ENCODE results near the gene PLCB1.

The PLCB1 gene

GRCh38 chr20:8246153-8246552 lies 114.1 kb downstream of the PLCB1 start:
- no peak for DNase-seq (ENCODE audit: low read depth, low spot score)

GRCh38 chr20:8246716-8247115 lies 114.7 kb downstream of the PLCB1 start:
- no peak for DNase-seq (ENCODE audit: low read depth, low spot score)

DNA sequence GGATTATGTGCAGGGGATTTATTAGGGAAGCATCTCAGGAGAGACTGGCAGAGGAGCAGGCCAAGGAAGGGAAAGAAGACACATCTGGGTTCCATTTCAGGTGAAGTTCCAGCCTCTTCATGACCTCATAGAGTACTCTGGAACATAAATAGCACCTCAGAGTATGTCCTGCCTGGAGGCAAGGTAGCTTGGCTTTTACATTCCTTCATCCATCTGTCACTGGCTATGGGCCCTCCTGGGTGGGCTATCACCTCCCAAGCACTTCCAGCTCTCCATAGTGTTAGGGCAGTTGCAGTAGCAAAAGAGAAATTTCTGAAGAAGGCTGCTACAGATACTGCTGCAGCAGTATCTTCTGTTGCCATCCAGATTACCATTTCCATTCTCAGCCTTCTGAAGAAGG lies 116.0 kb downstream of the PLCB1 start:
- no peak for DNase-seq (ENCODE audit: low read depth, low spot score)

DNA sequence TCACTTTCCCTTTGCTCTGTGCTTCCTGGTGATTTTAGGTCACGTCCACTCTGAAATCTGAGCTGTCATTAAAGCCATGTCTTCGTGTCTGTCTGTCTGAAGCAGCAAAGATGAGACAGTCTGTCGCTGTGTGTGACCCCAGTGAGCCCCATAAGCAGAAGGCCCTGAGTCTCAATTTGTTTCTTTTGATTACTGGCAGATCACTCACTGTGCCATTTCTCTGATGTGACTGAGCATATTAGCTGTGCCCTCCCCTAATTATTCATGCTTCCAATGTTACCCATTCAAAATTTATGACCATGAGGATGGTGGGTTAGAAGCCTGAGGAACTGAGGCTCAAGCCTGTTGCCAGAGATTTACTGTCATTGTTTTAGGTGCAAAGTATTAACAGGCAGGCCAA lies 117.6 kb downstream of the PLCB1 start:
- DNase-seq (ENCODE audit: low read depth, low spot score) = no peak

DNA sequence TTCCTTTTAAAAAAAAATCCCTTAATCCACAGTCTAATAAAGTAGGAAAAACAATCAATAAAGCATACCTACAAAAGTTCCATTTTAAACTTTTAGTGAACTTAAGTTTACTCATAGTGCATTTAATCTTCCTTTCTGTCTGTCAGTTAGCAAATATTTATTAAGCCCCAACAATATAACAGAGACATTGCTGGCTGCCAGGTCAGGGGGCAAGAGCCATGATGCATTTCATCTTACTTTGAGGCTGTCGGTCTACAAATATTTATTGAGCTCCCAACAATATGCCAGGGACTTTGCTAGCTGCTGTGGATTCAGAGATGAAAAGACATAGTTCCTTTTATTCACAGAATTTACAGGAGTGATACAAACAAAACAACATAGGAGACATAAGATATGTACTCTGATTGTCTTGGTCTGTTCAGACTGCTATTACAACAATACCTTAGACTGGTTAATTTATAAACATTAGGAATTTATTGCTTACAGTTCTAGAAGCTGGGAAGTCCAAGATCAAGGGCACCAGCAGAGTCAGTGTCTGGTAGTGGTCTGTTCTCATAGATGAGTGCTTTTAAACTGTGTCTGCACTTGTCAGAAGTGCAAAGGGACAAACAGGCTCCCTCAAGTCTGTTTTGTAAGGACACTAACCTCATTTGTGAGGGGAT lies 118.6 kb downstream of the PLCB1 start:
- no peak for DNase-seq (ENCODE audit: low read depth, low spot score)

DNA sequence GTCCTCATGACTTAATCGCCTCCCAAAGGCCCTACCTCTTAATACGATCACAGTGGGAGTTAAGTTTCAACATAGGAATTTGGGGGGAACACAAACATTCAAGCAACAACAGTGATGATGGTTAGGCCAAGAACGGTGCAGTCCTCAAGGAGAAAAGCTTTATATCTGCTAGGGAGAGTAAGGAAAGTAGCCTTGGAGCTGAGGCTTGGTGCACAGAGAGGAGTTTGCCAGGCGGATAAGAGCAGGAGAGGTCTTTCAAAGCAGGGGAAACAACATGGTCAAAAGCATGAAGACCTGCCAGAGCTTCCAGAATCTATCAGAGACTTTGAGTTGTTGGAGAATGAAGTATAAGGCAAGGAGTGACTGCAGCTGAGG lies 119.1 kb downstream of the PLCB1 start:
- no peak for DNase-seq (ENCODE audit: low read depth, low spot score)

GRCh38 chr20:8254911-8255582 lies 123.0 kb downstream of the PLCB1 start:
- no peak for DNase-seq (ENCODE audit: low read depth, low spot score)

- DNase-seq (ENCODE audit: low read depth, low spot score) = no peak
Measured at GRCh38 chr20:8255945-8256632, 124.0 kb downstream of the PLCB1 start.

GRCh38 chr20:8260837-8261251 lies 128.8 kb downstream of the PLCB1 start:
- no peak for DNase-seq (ENCODE audit: low read depth, low spot score)

- DNase-seq (ENCODE audit: low read depth, low spot score) = no peak
Measured at GRCh38 chr20:8262721-8263120, 130.7 kb downstream of the PLCB1 start.

DNA sequence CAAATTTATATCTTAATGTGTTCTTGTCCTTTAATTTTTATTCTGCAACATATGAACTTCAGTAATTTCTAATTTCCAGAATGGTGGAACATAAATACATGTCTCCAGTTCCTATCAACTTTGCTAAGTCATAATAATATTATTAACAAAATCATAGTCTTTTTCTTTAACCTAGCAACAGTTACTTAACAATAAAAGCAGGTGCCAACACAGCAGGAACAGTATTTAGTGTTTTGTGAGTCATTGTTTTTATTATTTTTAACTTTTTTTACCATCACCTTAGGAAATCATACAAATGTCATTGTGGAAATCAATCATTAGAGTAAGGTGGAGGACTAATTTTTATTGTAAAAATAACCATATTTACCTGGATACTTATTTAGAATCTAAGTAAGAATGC lies 133.5 kb downstream of the PLCB1 start:
- no peak for DNase-seq (ENCODE audit: low read depth, low spot score)

DNA sequence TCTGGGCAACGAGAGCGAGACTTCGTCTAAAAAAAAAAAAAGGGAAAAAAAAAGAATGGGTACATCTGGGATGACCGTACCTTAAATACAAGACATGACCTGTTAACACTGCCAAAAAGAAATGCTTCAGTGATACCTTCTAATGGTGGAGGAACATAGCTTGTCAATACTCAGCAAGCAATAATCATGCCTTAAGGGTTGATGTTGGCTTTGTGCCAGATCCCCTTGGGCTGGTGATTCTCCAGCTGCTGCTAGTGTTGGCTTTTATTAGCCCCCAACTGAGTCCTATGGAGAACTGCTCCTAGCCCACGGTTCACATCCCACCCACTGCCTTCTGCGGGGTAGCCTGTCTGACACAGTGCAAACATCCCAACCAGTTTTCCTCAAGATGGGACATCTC lies 134.9 kb downstream of the PLCB1 start:
- no peak for DNase-seq (ENCODE audit: low read depth, low spot score)

- no peak for DNase-seq (ENCODE audit: low read depth, low spot score)
Measured at GRCh38 chr20:8271727-8272126, 139.7 kb downstream of the PLCB1 start.

- no peak for DNase-seq (ENCODE audit: low read depth, low spot score)
Measured at GRCh38 chr20:8272766-8273165, 140.7 kb downstream of the PLCB1 start.

- DNase-seq (ENCODE audit: low read depth, low spot score) = no peak
Measured at GRCh38 chr20:8284902-8285301, 152.8 kb downstream of the PLCB1 start.

- no peak for DNase-seq (ENCODE audit: low read depth, low spot score)
Measured at GRCh38 chr20:8287340-8287739, 155.3 kb downstream of the PLCB1 start.

- no peak for DNase-seq (ENCODE audit: low read depth, low spot score)
Measured at GRCh38 chr20:8291200-8291599, 159.1 kb downstream of the PLCB1 start.

DNA sequence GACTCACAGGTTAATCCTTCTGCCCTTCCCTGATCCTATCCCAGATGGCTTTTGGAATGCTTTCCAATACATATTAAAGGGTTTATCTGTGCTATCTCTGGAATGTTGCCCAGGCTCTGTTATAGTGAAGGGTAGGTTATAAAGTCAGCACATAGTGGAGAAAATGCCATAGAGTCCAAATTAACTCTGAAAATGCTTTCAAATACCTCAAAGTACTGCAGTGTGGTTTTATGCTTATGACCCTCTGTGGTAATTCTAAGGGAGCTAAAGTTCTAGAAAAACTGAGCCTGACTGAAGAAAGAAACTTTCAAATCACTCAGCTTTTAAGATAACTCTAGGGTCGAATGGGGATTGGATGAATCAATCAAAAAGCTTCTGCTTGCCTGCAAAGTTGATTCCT lies 159.8 kb downstream of the PLCB1 start:
- DNase-seq (ENCODE audit: low read depth, low spot score) = no peak

DNA sequence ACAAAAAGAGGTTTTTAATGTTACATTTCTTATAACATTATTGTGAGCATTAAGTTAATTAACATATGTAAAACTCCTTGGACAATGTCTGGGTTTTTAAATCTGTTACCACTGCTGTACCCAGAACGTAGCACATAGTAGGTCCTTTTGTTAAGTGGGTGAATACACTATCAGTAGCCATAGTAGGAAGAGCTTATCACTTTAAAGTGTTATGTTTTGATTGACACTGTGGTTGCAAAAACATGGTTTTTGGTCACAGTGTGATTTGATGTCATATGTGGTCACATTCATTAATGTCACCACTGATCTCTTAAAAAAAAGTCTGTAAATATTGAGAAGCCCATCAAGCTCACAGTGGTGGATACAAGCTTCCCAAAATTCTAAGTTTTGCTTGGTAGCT lies 160.7 kb downstream of the PLCB1 start:
- DNase-seq (ENCODE audit: low read depth, low spot score) = no peak

GRCh38 chr20:8293750-8294149 lies 161.7 kb downstream of the PLCB1 start:
- no peak for DNase-seq (ENCODE audit: low read depth, low spot score)

DNA sequence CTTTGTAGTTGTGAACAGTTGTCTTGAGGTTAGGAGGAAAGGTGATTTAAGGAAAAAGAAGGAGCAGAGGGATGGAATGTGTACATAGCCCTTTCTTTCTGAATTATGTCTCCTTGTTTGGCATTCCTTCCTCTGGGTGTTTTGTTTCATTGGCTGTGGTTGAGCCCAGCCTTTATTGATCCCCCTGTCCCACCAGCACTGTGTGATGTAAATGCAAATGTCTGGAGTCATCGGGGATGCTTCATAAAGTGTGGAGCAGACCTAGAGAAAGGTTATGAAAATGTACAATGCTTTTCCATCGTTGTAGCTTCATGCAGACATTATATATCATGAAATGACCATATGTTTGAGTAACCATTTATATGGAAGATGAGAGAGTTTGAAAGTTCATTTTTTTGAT lies 164.5 kb downstream of the PLCB1 start:
- no peak for DNase-seq (ENCODE audit: low read depth, low spot score)

DNA sequence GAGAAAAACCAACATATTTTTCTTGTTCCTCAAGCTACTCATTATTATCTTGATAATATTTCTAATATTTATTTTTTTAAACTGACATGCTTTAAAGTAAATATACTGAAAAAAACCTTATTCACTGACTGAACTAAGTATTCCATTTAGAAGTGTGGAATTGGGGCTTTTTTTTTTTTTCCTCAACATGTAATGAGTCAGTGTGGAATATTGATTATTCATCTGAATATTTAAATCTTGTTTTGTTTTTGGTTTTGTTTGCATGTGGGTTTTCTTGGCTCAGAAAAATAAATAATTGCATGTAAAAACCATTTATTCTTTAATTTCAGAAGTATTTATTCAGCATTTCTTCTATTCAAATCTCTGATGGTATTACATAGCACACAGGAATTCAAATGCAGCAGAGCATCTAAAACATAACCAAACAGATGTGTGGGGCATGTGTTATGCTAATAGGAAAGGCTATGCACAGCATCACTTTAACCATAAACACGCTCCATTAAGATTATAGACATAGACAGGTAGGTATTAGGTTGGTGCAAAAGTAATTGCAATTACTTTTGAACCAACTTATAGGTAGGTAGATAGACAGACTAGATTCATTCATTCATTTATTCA lies 166.5 kb downstream of the PLCB1 start:
- DNase-seq (ENCODE audit: low read depth, low spot score) = no peak

DNA sequence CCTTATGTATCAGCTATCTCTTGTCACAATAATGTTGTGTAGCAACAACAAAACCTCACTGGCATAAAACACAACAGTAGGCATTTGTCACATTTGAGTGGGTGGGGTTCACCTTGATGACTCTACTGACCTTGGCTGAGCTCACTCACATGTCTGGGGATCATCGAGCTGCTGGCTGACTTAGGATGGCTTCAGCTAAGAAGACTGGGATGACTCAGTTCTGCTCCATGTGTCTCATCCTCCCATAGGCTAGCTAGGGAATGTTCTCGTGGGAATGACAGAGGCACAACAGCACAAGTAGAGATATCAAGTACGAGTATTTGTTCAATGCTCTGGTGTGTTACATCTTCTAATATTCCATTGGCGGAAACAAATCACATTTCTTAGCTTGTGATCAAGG lies 167.9 kb downstream of the PLCB1 start:
- no peak for DNase-seq (ENCODE audit: low read depth, low spot score)

All from iPS DF 19.7 (cell line).